ENCODE measurements around the gene KAZN. TPM values are rescaled to one million over a fixed set of nuclear protein-coding genes. Genes with fewer than 3 reads are reported as not detected.

KAZN gene
- total RNA-seq, 3 donors from 2014 or later: 12.2 to 16.4 (median 16.2) TPM

GRCh38 chr1:14822493-14822892 lies 224.0 kb downstream of the KAZN start:
- no peaks in the 10 kb centered on the region for H3K4me1 ChIP-seq
- peak overlapping the region in 1 of 2 donors; percentile 7 for H3K27ac ChIP-seq
- no peak for DNase-seq (ENCODE audit: low spot score in 2 of 2)
- TF ChIP-seq POLR2A (IDR thresholded peaks at IDR 0.05) (no peak), CTCF (IDR thresholded peaks at IDR 0.05) (no peak), POLR2AphosphoS5 (IDR thresholded peaks at IDR 0.05) (no peak)
- intact Hi-C loops (cut with DNase I; ENCODE audit: low total_unique reads): no loop called here
- H3K27me3 ChIP-seq: no peaks in the 10 kb centered on the region
- no peaks in the 10 kb centered on the region for H3K36me3 ChIP-seq
- H3K9me3 ChIP-seq: no peaks in the 10 kb centered on the region
- H3K4me3 ChIP-seq: peak overlapping the region in 1 of 3 donors; percentile 8

GRCh38 chr1:14822996-14823395 lies 224.5 kb downstream of the KAZN start:
- Histone ChIP-seq H3K36me3 (no peaks in the 10 kb centered on the region), H3K4me3 (peak overlapping the region in 1 of 3 donors; percentile 8), H3K9me3 (no peaks in the 10 kb centered on the region), H3K4me1 (no peaks in the 10 kb centered on the region), H3K27ac (peak overlapping the region in 1 of 2 donors; percentile 7), H3K27me3 (no peaks in the 10 kb centered on the region)
- TF ChIP-seq CTCF (IDR thresholded peaks at IDR 0.05): no peak
- no peak for TF ChIP-seq POLR2AphosphoS5 (IDR thresholded peaks at IDR 0.05)
- TF ChIP-seq POLR2A (IDR thresholded peaks at IDR 0.05): no peak
- intact Hi-C loops (cut with DNase I; ENCODE audit: low total_unique reads): no loop called here
- no peak for DNase-seq (ENCODE audit: low spot score in 2 of 2)

DNA sequence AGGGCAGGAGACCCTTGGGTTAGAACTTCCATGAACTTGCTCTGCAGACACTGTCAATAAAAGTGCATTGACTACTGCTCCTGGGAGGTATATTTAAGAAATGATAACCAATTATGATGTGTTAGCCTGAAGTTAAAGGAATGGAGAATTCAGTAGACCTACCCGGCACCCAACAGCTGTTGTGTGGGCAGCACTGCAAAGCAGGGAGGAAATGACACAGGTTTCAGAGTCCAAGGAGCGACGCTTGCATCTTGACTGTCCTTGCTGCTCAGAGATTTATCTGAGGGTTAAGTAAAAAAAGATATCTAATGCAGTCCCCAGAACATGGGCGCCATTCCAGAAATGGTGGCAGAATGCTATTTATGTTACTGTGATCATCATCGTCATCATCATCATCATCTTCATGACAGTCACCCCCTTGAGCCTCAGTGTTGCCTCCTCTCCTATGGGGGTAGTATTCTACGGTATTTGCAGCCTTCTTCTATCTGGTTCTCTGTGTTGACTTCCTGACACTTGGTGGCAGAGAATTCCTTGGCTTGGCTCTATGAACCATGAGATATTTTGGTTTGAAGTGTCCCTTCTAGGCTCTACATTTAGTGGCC lies 225.9 kb downstream of the KAZN start:
- no peak for DNase-seq (ENCODE audit: low spot score in 2 of 2)
- Histone ChIP-seq H3K9me3 (no peaks in the 10 kb centered on the region), H3K4me3 (no peak overlapping the region), H3K4me1 (no peaks in the 10 kb centered on the region), H3K27me3 (no peaks in the 10 kb centered on the region), H3K36me3 (no peaks in the 10 kb centered on the region), H3K27ac (peak overlapping the region in 1 of 2 donors; percentile 91)
- TF ChIP-seq POLR2AphosphoS5 (IDR thresholded peaks at IDR 0.05): no peak
- TF ChIP-seq CTCF (IDR thresholded peaks at IDR 0.05): no peak
- no peak for TF ChIP-seq POLR2A (IDR thresholded peaks at IDR 0.05)
- intact Hi-C loops (cut with DNase I; ENCODE audit: low total_unique reads): no loop called here

- Histone ChIP-seq H3K27me3 (no peaks in the 10 kb centered on the region), H3K36me3 (no peaks in the 10 kb centered on the region), H3K4me1 (no peaks in the 10 kb centered on the region), H3K27ac (peak overlapping the region; percentile 50 to 91), H3K4me3 (peak overlapping the region in 1 of 3 donors; percentile 25), H3K9me3 (no peaks in the 10 kb centered on the region)
- TF ChIP-seq POLR2A (IDR thresholded peaks at IDR 0.05) (no peak), POLR2AphosphoS5 (IDR thresholded peaks at IDR 0.05) (no peak), CTCF (IDR thresholded peaks at IDR 0.05) (no peak)
- intact Hi-C loops (cut with DNase I; ENCODE audit: low total_unique reads): no loop called here
- no peak for DNase-seq (ENCODE audit: low spot score in 2 of 2)
Measured at GRCh38 chr1:14825396-14825795, 226.9 kb downstream of the KAZN start.

DNA sequence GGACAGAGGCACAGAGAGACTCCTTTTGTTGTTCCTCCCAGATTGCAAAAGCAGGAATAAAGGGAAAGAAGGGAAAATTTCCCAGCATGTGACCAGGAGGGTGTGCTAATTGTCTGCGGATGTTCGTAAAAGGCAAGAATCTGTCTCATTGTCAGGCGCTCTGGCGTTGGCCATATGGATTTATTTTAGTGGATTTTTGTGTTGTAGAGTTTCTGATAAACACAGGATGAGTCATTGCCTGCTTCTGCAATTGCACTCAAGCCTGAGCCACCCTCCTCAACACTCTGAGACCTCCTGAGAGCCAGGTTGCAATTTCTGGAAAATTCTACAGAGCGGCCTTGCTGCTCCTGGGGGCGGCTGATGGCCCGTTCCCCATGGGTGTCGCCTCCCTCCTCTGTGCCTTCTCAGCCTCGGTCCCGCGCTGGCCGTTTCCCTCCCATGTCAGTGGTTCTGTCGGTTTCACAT lies 227.7 kb downstream of the KAZN start:
- intact Hi-C loops (cut with DNase I; ENCODE audit: low total_unique reads): no loop called here
- Histone ChIP-seq H3K4me3 (no peak overlapping the region), H3K4me1 (no peaks in the 10 kb centered on the region), H3K27ac (peak overlapping the region; percentile 73 to 91), H3K9me3 (no peaks in the 10 kb centered on the region), H3K36me3 (no peaks in the 10 kb centered on the region), H3K27me3 (no peaks in the 10 kb centered on the region)
- TF ChIP-seq CTCF (IDR thresholded peaks at IDR 0.05) (no peak), POLR2AphosphoS5 (IDR thresholded peaks at IDR 0.05) (peak; percentile 29 to 62 (median 48)), POLR2A (IDR thresholded peaks at IDR 0.05) (no peak)
- DNase-seq (ENCODE audit: low spot score in 2 of 2): peak in 1 of 2 donors; percentile 39
